ENCODE data around the gene PXK.

DNA sequence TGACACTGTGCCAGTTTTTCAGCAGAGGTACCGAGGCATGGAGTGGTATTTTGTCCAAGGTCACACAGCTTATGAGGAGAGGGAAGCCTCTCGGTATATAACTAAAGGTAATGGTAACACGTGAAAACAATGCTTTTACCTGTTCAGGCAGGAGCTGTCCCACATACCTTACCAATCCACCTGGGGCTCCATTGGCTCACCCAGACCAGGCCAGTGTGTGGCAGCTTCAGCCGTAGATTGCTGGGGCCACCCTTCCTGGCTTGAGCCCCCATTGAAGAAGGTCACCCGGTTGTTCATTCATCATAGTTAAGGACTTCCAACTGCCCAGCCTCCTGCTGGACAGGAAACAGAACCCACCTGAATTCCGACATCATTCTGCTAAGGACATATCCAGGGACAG lies 35.8 kb upstream of the PXK start:
- TF ChIP-seq, protein P1, sequence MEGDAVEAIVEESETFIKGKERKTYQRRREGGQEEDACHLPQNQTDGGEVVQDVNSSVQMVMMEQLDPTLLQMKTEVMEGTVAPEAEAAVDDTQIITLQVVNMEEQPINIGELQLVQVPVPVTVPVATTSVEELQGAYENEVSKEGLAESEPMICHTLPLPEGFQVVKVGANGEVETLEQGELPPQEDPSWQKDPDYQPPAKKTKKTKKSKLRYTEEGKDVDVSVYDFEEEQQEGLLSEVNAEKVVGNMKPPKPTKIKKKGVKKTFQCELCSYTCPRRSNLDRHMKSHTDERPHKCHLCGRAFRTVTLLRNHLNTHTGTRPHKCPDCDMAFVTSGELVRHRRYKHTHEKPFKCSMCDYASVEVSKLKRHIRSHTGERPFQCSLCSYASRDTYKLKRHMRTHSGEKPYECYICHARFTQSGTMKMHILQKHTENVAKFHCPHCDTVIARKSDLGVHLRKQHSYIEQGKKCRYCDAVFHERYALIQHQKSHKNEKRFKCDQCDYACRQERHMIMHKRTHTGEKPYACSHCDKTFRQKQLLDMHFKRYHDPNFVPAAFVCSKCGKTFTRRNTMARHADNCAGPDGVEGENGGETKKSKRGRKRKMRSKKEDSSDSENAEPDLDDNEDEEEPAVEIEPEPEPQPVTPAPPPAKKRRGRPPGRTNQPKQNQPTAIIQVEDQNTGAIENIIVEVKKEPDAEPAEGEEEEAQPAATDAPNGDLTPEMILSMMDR (conservative IDR thresholded peaks at IDR 0.05 in 1 of 2, IDR thresholded peaks at IDR 0.05 in 1 of 2; ENCODE audit: extremely low read depth in 1 of 2, insufficient read depth in 1 of 2, low read depth in 1 of 2, low read length in 2 of 2), result no peak
- no peak for TF ChIP-seq EZH2 (IDR thresholded peaks at IDR 0.05; ENCODE audit: borderline replicate concordance, low read length)
